Measurements from ENCODE around the gene PARD3B. TPM values are rescaled to one million over a fixed set of nuclear protein-coding genes. Genes with fewer than 3 reads are reported as not detected.

PARD3B gene
- polyA plus RNA-seq, 3 donors: 2.0 to 13.6 (median 5.0) TPM

DNA sequence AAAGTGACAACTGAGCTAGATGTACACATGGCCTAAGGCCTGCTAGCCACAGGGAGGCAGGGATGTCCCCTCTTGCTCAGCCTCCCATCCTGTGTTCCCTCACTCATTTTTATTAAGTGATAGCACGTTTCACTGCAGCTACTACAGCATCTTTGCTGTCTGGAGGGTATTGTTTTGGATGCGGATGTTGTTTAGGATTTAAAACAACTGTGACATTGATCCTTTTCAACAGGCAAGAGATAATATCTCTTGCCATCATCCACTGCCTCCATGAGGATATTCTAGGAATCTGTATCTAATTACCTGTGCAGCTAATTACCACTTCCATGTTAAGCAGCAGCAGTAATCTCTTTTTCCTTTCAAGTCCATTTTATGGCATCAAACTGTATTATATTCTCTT is 345.4 kb downstream of the PARD3B start:
- no peak overlapping the region for H3K27ac ChIP-seq (ENCODE audit: low read depth, low read length)
- WGBS, 3 donors: 88 to 96% (median 89%) methylated on average over 2 of the region's 2 CpGs

DNA sequence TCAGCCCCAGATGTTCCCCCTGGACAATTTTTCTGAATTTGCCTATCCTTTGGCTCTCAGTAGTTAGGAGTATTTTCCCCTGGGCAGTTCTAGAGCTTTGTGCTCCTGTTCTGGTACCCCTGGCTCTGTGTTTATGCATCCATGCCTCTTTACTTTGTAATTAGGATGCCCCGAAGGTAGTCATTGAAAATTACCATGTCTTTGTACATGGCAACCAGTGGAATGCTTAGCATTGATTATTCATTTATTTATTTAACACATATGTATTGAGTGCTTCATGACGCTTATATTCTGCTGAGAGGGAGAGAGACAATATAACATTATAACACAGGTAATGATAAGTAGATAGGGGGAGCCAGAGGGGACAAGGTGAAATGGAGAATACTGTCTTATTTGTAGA is 346.5 kb downstream of the PARD3B start:
- no peak overlapping the region for H3K27ac ChIP-seq (ENCODE audit: low read depth, low read length)
- WGBS, 3 donors: 89 to 98% (median 92%) methylated on average over 2 of the region's 2 CpGs

DNA sequence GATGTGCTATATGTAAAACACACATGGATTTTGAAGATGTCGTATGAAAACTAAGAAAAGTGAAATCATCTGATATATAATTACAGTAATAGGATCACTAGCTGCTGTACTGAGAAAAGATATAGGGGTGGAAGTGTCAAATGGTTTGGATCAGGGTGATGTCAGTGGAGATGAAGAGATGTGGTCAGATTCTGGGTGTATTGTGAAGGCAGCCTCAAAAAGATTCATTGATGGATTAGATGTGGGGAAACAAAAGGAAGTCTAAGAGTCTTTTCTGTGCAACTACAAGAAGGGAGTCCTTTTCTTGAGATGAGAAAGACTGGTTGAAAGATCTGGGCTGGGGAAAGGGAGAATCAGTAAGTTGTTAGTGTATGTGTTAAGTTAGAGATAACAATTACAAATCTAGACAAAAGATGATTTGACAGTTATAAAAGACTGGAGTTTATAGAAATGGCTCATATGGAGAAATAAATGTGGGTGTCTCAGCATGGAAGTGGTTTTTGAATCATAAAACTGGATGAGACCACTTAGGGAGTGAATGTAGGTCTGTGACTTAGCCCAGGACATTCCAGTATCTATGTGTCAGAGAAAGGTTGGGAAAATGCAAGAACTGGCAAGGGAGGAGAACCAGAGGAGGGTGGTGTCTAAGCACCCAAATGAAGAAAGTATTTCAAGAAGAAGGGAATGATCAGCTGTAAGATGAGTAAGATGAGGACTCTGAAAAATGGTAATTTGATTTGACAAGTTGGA is 347.4 kb downstream of the PARD3B start:
- 93% methylated on average over 1 of the region's 1 CpG for WGBS, 3 donors
- H3K27ac ChIP-seq (ENCODE audit: low read depth, low read length): no peak overlapping the region

GRCh38 chr2:204896146-204896545 is 350.9 kb downstream of the PARD3B start:
- WGBS, 3 donors: 89 to 92% (median 90%) methylated on average over 4 of the region's 4 CpGs

GRCh38 chr2:204897561-204897960 is 352.3 kb downstream of the PARD3B start:
- WGBS, 3 donors: 75 to 96% (median 87%) methylated on average over 1 of the region's 1 CpG
- H3K27ac ChIP-seq (ENCODE audit: low read depth, low read length): no peak overlapping the region

More at GRCh38 chr2:204896146-204896545, 350.9 kb downstream of the PARD3B start:
- H3K27ac ChIP-seq (ENCODE audit: low read depth, low read length): no peak overlapping the region

GRCh38 chr2:204898928-204899640 is 353.8 kb downstream of the PARD3B start:
- H3K27ac ChIP-seq (ENCODE audit: low read depth, low read length): no peak overlapping the region
- WGBS, 3 donors: 87 to 92% (median 90%) methylated on average over 4 of the region's 4 CpGs

- WGBS, 3 donors: 84 to 94% (median 89%) methylated on average over 2 of the region's 2 CpGs
- H3K27ac ChIP-seq (ENCODE audit: low read depth, low read length): no peak overlapping the region
Observed at GRCh38 chr2:204899983-204900382, 354.7 kb downstream of the PARD3B start.

DNA sequence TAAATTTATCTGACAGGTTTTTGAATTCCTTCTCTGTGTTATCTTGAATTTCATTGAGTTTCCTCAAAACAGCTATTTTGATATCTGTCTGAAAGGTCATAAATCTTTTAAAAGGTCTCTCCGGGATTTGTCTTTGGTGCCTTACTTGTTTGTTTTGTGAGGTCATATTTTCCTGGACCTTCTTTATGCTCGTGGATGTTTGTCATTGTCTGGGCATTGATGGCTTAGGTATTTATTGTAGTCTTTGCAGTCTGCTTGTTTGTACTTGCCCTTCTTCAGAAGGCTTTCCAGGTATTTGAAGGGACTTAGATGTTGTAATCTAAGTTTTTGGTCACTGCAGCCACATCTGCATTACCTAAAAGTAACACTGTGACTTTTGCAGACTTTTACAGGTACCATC is 355.2 kb downstream of the PARD3B start:
- H3K27ac ChIP-seq (ENCODE audit: low read depth, low read length): no peak overlapping the region
- WGBS, 3 donors: 26 to 47% (median 31%) methylated on average over 2 of the region's 2 CpGs

- H3K27ac ChIP-seq (ENCODE audit: low read depth, low read length): no peak overlapping the region
- WGBS, 3 donors: 65 to 100% (median 88%) methylated on average over 1 of the region's 1 CpG
Observed at GRCh38 chr2:204900910-204901309, 355.6 kb downstream of the PARD3B start.

DNA sequence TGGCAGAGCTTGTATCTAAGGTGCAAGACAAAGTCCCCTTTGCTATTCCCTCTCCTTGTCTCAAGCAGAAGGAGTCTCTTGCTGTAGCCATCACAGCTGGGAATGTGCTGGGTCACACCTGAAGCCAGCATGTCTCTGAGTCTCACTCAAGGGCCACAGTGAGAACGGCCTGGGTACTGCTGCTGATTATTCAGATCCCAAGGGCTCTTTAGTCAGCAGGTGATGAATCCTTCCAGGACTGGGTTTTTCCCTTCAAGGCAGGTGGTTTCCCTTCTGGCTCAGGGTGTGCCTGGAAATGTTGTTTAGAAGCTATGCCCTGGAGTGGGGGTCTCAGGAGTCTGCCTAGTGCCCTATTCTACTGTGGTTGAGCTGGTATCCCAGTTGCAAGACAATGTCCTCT is 356.3 kb downstream of the PARD3B start:
- no peak overlapping the region for H3K27ac ChIP-seq (ENCODE audit: low read depth, low read length)
- WGBS, 3 donors: 40 to 100% (median 89%) methylated on average over 1 of the region's 1 CpG

GRCh38 chr2:204909791-204910190 is 364.5 kb downstream of the PARD3B start:
- 88 to 94% (median 88%) methylated on average over 2 of the region's 2 CpGs for WGBS, 3 donors
- H3K27ac ChIP-seq (ENCODE audit: low read depth, low read length): no peak overlapping the region

DNA sequence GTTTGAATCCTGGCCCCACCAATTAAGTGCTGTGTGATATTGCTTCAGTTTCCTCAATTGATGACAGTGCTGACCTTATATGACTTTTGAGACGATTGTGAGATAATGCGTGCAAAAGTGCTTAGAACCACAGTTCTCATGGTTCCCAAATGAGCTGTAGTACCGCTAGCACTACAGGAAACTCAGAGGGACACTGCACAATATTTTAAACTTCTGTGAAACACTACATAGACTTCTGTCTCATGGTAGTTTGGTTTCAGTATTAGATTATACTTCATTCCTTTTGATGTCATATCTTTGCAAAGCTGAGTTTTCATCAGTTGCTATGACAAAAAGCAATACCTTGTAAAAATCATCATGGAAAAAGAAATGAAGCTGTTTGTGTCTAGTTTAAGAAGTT is 368.0 kb downstream of the PARD3B start:
- 81 to 86% (median 86%) methylated on average over 3 of the region's 3 CpGs for WGBS, 3 donors
- no peak overlapping the region for H3K27ac ChIP-seq (ENCODE audit: low read depth, low read length)

- no peak overlapping the region for H3K27ac ChIP-seq (ENCODE audit: low read depth, low read length)
- 93 to 98% (median 93%) methylated on average over 8 of the region's 8 CpGs for WGBS, 3 donors
Observed at GRCh38 chr2:204913854-204914464, 368.7 kb downstream of the PARD3B start.

GRCh38 chr2:204914708-204915107 is 369.4 kb downstream of the PARD3B start:
- WGBS, 3 donors: 96 to 99% (median 98%) methylated on average over 9 of the region's 9 CpGs
- H3K27ac ChIP-seq (ENCODE audit: low read depth, low read length): no peak overlapping the region

GRCh38 chr2:204917089-204917701 is 371.9 kb downstream of the PARD3B start:
- no peak overlapping the region for H3K27ac ChIP-seq (ENCODE audit: low read depth, low read length)
- WGBS, 3 donors: 87 to 94% (median 87%) methylated on average over 2 of the region's 2 CpGs

- WGBS, 3 donors: 91 to 94% (median 94%) methylated on average over 2 of the region's 2 CpGs
- H3K27ac ChIP-seq (ENCODE audit: low read depth, low read length): no peak overlapping the region
Observed at GRCh38 chr2:204920776-204921175, 375.5 kb downstream of the PARD3B start.

GRCh38 chr2:204923957-204924356 is 378.7 kb downstream of the PARD3B start:
- H3K27ac ChIP-seq (ENCODE audit: low read depth, low read length): no peak overlapping the region

DNA sequence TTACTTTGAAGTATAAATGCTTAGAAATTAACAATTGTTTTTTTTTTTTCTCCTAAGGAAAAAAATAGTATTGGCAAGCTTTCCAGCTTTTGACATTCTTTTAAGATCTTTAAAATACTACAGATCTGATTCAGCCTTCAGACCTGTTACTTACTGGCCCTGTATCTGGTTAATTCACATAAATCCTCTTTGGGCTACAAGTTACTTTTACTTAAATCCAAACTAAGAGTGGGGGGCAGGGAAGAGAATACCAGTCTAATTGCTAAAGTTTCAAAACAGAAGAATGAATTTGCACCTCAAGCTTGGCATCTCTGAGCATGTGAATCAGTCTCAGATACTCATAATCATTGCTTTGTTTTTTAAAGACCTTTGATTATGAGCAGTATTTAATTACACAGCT is 386.3 kb downstream of the PARD3B start:
- H3K27ac ChIP-seq (ENCODE audit: low read depth, low read length): no peak overlapping the region

DNA sequence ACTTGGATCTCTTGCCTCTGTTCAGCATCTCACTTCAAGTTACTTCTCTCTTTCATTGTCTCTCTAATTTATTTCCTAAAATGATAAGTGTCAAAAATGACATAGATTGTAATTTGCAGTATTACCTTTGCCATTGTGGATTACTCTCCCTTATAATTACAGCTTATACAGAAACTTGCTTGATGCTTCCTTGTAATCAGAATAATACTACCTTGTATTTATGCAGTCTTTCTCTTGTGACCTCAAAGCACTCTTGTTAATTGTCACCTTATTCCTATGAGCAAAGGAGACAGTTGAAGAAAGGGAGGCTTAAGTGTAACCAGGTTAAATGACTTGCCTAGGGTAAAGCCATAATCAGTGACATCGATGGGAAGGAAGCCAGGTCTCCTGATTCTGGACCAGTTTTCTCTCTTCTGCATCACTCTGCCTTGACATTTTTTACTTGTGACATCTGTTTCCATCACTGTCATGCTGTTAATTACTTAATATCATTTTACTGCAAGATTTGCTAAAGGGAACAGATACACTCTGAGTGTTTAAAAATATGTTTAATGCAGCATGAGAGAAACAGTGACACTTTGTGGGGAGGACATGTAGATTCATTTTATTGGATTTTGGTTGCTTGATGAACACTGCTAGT is 388.6 kb downstream of the PARD3B start:
- H3K27ac ChIP-seq (ENCODE audit: low read depth, low read length): no peak overlapping the region
- WGBS, 3 donors: 83 to 84% (median 83%) methylated on average over 1 of the region's 1 CpG

All from adipose tissue (tissue), 3 donors.